Measurements from ENCODE around the gene SARS1. TPM values are rescaled to one million over a fixed set of nuclear protein-coding genes. Genes with fewer than 3 reads are reported as not detected.

The SARS1 gene
- total RNA-seq, 1 donor from 2014 or later = 118 TPM

GRCh38 chr1:109280862-109281261, 67.1 kb downstream of the SARS1 start:
- no peak overlapping the region for H3K27ac Mint-ChIP-seq
- H3K4me3 ChIP-seq = no peak overlapping the region
- no peaks in the 10 kb centered on the region for H3K27me3 ChIP-seq
- no peak for DNase-seq (ENCODE audit: low spot score)
- no peak overlapping the region for H3K27ac ChIP-seq
- H3K9ac ChIP-seq = no peak overlapping the region
- peak overlapping the region; percentile 94 for H3K4me2 ChIP-seq
- H4K20me1 ChIP-seq (ENCODE audit: low read depth) = peaks cover 14% of the 10 kb centered on the region
- peaks cover 27% of the 10 kb centered on the region for H3K79me2 ChIP-seq (ENCODE audit: low read depth)
- no peaks in the 10 kb centered on the region for H3K9me3 ChIP-seq (ENCODE audit: low read depth)
- H3K4me1 Mint-ChIP-seq = peaks cover 41% of the 10 kb centered on the region
- H3K9me3 Mint-ChIP-seq = no peaks in the 10 kb centered on the region
- H3K36me3 ChIP-seq = no peaks in the 10 kb centered on the region
- H3K36me3 Mint-ChIP-seq = peaks cover 13% of the 10 kb centered on the region
- H3F3A ChIP-seq (ENCODE audit: low read depth) = peaks cover 39% of the 10 kb centered on the region
- no peaks in the 10 kb centered on the region for H3K27me3 Mint-ChIP-seq (ENCODE audit: insufficient read depth, low read depth)
- H3K4me3 Mint-ChIP-seq = peak overlapping the region; percentile 100
- peaks cover 17% of the 10 kb centered on the region for H3K4me1 ChIP-seq
- no peak overlapping the region for H2AFZ ChIP-seq (replicated peaks)
- no peak for TF ChIP-seq EZH2 (IDR thresholded peaks at IDR 0.05)
- no peak for TF ChIP-seq EZH2phosphoT487 (IDR thresholded peaks at IDR 0.05)
- TF ChIP-seq CTCF (IDR thresholded peaks at IDR 0.05) = no peak

GRCh38 chr1:109281680-109282496, 68.2 kb downstream of the SARS1 start:
- Histone ChIP-seq H3K4me1 (peaks cover 17% of the 10 kb centered on the region), H3K79me2 (ENCODE audit: low read depth) (peaks cover 27% of the 10 kb centered on the region), H3K27ac (no peak overlapping the region), H3K4me2 (peak overlapping the region; percentile 94), H4K20me1 (ENCODE audit: low read depth) (peaks cover 14% of the 10 kb centered on the region), H3K4me3 (peak overlapping the region; percentile 70), H3K27me3 (no peaks in the 10 kb centered on the region), H3K36me3 (no peaks in the 10 kb centered on the region), H3K9me3 (ENCODE audit: low read depth) (no peaks in the 10 kb centered on the region), H2AFZ (replicated peaks) (no peak overlapping the region), H3F3A (ENCODE audit: low read depth) (peaks cover 35% of the 10 kb centered on the region), H3K9ac (peak overlapping the region; percentile 36)
- Mint-ChIP-seq H3K4me1 (peaks cover 39% of the 10 kb centered on the region), H3K27me3 (ENCODE audit: insufficient read depth, low read depth) (no peaks in the 10 kb centered on the region), H3K27ac (peak overlapping the region; percentile 43), H3K36me3 (peaks cover 13% of the 10 kb centered on the region), H3K9me3 (no peaks in the 10 kb centered on the region), H3K4me3 (peak overlapping the region; percentile 100)
- no peak for DNase-seq (ENCODE audit: low spot score)
- no peak for TF ChIP-seq EZH2 (IDR thresholded peaks at IDR 0.05)
- no peak for TF ChIP-seq EZH2phosphoT487 (IDR thresholded peaks at IDR 0.05)
- TF ChIP-seq CTCF (IDR thresholded peaks at IDR 0.05) = no peak

GRCh38 chr1:109282497-109282951, 68.8 kb downstream of the SARS1 start:
- peak overlapping the region; percentile 94 for H3K4me2 ChIP-seq
- no peak for DNase-seq (ENCODE audit: low spot score)
- peaks cover 17% of the 10 kb centered on the region for H3K4me1 ChIP-seq
- Mint-ChIP-seq H3K4me1 (peaks cover 35% of the 10 kb centered on the region), H3K36me3 (peaks cover 13% of the 10 kb centered on the region), H3K27me3 (ENCODE audit: insufficient read depth, low read depth) (no peaks in the 10 kb centered on the region), H3K27ac (peak overlapping the region; percentile 93), H3K9me3 (no peaks in the 10 kb centered on the region), H3K4me3 (peak overlapping the region; percentile 100)
- H3K9me3 ChIP-seq (ENCODE audit: low read depth) = no peaks in the 10 kb centered on the region
- no peaks in the 10 kb centered on the region for H3K27me3 ChIP-seq
- H3K79me2 ChIP-seq (ENCODE audit: low read depth) = peaks cover 27% of the 10 kb centered on the region
- H3K4me3 ChIP-seq = peak overlapping the region; percentile 70
- H2AFZ ChIP-seq (replicated peaks) = peak overlapping the region; percentile 74
- TF ChIP-seq CTCF (IDR thresholded peaks at IDR 0.05) = no peak
- TF ChIP-seq EZH2phosphoT487 (IDR thresholded peaks at IDR 0.05) = no peak
- peak overlapping the region; percentile 36 for H3K9ac ChIP-seq
- H3K27ac ChIP-seq = no peak overlapping the region
- peaks cover 14% of the 10 kb centered on the region for H4K20me1 ChIP-seq (ENCODE audit: low read depth)
- H3K36me3 ChIP-seq = no peaks in the 10 kb centered on the region
- peaks cover 30% of the 10 kb centered on the region for H3F3A ChIP-seq (ENCODE audit: low read depth)

Measured in neural progenitor cell (in vitro differentiated cells).